Gastrocnemius medialis (tissue), 4 donors: ENCODE results near the gene SNCG. TPM values are rescaled to one million over a fixed set of nuclear protein-coding genes. Genes with fewer than 3 reads are reported as not detected.
A peak's percentile ranks its signal among the peaks of the same experiment; 100 is the strongest.

ENCODE experiments used
- ATAC-seq, 2 donors: fragments of 150-250 bp; one replicate each; pipeline ENCODE4 v1.9.1; 2016
- DNase-seq, 2 donors: peaks; one replicate each; pipeline ENCODE4 v3.0.0-alpha.2; 2019
- H3K27ac ChIP-seq, 4 donors: fragments of 200-600 bp; sonication (generic); 1 replicate in 1 of 4; 2 replicates in 3 of 4; pipeline ENCODE4 v1.5.1; 2016 to 2018; ENCODE audit warnings: mild to moderate bottlenecking in 2 of 4, moderate library complexity in 1 of 4
- H3K27me3 ChIP-seq, 3 donors: fragments of 200-600 bp; sonication (generic) in 2 of 3; 1 replicate in 1 of 3; 2 replicates in 2 of 3; pipeline versions ENCODE4 v1.5.1 to v1.6.0; 2016 to 2019; ENCODE audit warnings: mild to moderate bottlenecking in 1 of 3, moderate library complexity in 1 of 3
- H3K36me3 ChIP-seq, 2 donors: fragments of 200-600 bp; sonication (generic) in 1 of 2; one replicate each; pipeline ENCODE4 v1.5.1; 2017 to 2018
- H3K4me1 ChIP-seq, 2 donors: fragments of 200-600 bp; sonication (generic) in 1 of 2; one replicate each; pipeline ENCODE4 v1.5.1; 2016 to 2017; ENCODE audit warnings: mild to moderate bottlenecking in 2 of 2
- H3K4me3 ChIP-seq, 4 donors: fragments of 200-600 bp; sonication (generic) in 3 of 4; 1 replicate in 1 of 4; 2 replicates in 3 of 4; pipeline ENCODE4 v1.5.1; 2016 to 2019; ENCODE audit warnings: mild to moderate bottlenecking in 2 of 4
- H3K9me3 ChIP-seq, 3 donors: fragments of 200-600 bp; sonication (generic) in 2 of 3; 1 replicate in 1 of 3; 2 replicates in 2 of 3; pipeline ENCODE4 v1.5.1; 2016 to 2019
- POLR2A ChIP-seq, 2 donors: fragments of 450-650 bp; IDR thresholded peaks; one replicate each; pipeline ENCODE4 v1.6.1; 2017; ENCODE audit warnings: antibody characterized with exemption in 2 of 2, mild to moderate bottlenecking in 2 of 2, moderate library complexity in 2 of 2
- in situ Hi-C, 4 donors: fragments of 200-750 bp; cut with MboI; loops; one replicate each; pipeline versions ENCODE4 v1.15.0 to v1.8.0; 2017; ENCODE audit warnings: low sequenced_read_pairs in 4 of 4
- intact Hi-C: fragments of 100-400 bp; cut with DNase I; formaldehyde crosslinking; loops from one replicate; pipeline ENCODE4 v1.15.1; 2023; ENCODE audit warnings: low total_unique reads
- total RNA-seq, 4 donors: library from RNA; depleted of rRNA; stranded (reverse); fragments of >200 nt; gene quantifications; one replicate each; pipeline versions ENCODE4 v1.1.0 to v1.2.3, GENCODE V29; 2016
- TF ChIP-seq, protein P1 (sequence below), 5 experiments: fragments of 450-650 bp in 3 of 5; fragments of 200-600 bp in 2 of 5; sonication (generic) in 2 of 5; IDR thresholded peaks in 4 of 5; conservative IDR thresholded peaks in 1 of 5; 1 replicate in 4 of 5; 2 replicates in 1 of 5; pipeline ENCODE4 v1.5.1; 2016 to 2019; ENCODE audit warnings: antibody characterized with exemption in 5 of 5, mild to moderate bottlenecking in 3 of 5, moderate library complexity in 3 of 5

Gene SNCG
- total RNA-seq, 4 donors from 2014 or later, result 2.0 to 9.9 (median 3.0) TPM

DNA sequence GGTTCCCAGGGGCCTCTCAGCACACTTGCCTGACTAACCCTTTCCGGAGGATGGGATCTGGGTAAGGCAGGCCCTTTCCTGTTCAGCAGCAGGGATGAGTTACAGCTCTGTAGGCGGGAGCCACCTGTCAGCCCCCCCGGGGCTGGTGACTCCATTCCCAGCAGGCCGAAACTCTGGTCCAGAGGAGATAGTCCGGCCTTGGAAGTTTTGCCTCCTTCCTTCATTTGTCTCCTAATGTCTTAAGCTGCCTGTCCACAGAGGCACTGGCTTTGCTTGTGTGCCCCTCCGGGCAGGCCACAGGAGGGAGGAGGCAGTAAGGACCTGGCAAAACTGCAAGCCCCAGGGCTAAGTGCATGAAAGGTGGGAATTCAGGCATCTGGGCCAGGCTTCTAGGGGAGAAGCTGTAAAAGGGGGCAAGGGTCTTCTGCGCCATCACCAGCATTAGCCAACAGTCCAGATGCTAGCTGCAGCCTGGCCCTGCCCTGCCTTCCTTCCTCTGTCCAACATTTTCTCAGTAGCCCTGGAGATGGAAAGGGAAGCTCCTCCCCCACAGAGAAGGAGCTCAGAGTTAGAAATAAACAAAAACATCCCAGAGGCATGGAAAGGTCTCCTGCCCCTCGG lies 11.1 kb downstream of the SNCG start:
- Histone ChIP-seq H3K4me1 (peaks cover 32 to 42% of the 10 kb centered on the region in 2 donors), H3K27me3 (no peaks in the 10 kb centered on the region), H3K4me3 (peak overlapping the region; percentile 62 to 87 (median 74)), H3K9me3 (no peaks in the 10 kb centered on the region), H3K27ac (peak overlapping the region; percentile 90 to 98 (median 96)), H3K36me3 (no peaks in the 10 kb centered on the region)
- in situ Hi-C loops, result no loop called here
- intact Hi-C loops, result loop anchor here (5.0 kb wide), 2 partner anchors 212 to 282 kb away; partner anchors contain the start of gene BMPR1A
- no peak for ATAC-seq
- DNase-seq, result peak in 1 of 2 donors; percentile 26
- TF ChIP-seq, protein P1, sequence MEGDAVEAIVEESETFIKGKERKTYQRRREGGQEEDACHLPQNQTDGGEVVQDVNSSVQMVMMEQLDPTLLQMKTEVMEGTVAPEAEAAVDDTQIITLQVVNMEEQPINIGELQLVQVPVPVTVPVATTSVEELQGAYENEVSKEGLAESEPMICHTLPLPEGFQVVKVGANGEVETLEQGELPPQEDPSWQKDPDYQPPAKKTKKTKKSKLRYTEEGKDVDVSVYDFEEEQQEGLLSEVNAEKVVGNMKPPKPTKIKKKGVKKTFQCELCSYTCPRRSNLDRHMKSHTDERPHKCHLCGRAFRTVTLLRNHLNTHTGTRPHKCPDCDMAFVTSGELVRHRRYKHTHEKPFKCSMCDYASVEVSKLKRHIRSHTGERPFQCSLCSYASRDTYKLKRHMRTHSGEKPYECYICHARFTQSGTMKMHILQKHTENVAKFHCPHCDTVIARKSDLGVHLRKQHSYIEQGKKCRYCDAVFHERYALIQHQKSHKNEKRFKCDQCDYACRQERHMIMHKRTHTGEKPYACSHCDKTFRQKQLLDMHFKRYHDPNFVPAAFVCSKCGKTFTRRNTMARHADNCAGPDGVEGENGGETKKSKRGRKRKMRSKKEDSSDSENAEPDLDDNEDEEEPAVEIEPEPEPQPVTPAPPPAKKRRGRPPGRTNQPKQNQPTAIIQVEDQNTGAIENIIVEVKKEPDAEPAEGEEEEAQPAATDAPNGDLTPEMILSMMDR (IDR thresholded peaks at IDR 0.05 in 4 of 5, conservative IDR thresholded peaks at IDR 0.05 in 1 of 5), result no peak
- peak in 1 of 2 donors; percentile 3 for TF ChIP-seq POLR2A (IDR thresholded peaks at IDR 0.05)

DNA sequence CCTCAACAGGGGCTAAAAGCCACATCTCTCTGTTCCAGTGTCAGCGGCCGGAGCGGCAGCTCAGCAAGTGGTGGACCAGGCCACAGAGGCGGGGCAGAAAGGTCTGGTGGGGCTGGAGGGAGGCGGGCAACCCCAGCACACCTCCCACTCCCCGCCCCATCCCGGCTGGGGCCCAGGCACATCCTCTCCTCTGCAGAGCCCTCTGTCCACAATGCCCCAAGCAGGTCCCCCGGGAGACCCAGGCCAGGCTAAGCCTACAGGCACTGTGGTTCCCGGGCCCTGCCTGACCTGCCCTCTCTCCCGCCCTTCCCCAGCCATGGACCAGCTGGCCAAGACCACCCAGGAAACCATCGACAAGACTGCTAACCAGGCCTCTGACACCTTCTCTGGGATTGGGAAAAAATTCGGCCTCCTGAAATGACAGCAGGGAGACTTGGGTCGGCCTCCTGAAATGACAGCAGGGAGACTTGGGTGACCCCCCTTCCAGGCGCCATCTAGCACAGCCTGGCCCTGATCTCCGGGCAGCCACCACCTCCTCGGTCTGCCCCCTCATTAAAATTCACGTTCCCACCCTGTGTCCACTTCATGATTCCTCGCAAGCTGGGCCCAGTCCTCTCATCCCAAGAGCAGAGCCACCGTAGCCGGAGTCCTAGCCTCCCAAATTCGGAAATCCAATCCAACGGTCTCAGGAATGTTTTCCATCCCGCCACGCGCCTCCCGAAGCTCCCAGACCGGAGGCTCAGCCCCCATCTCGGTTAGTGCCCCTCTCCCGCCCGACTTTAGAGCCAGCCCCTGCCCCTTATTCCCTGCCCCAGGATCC lies 12.0 kb downstream of the SNCG start:
- intact Hi-C loops, result loop anchor here (5.0 kb wide), 1 partner anchor 213 kb away; the partner anchor contains the start of gene BMPR1A
- ATAC-seq, result peak; percentile 11 to 21
- in situ Hi-C loops, result no loop called here
- TF ChIP-seq POLR2A (IDR thresholded peaks at IDR 0.05), result peak; percentile 64 to 72
- TF ChIP-seq, protein P1 (IDR thresholded peaks at IDR 0.05 in 4 of 5, conservative IDR thresholded peaks at IDR 0.05 in 1 of 5), result no peak
- H3K4me3 ChIP-seq, result peak overlapping the region; percentile 62 to 87 (median 74)
- H3K27ac ChIP-seq, result peak overlapping the region; percentile 90 to 98 (median 96)
- no peaks in the 10 kb centered on the region for H3K36me3 ChIP-seq
- no peaks in the 10 kb centered on the region for H3K27me3 ChIP-seq
- peak; percentile 70 to 81 for DNase-seq
- H3K4me1 ChIP-seq, result peaks cover 32 to 42% of the 10 kb centered on the region in 2 donors
- no peaks in the 10 kb centered on the region for H3K9me3 ChIP-seq

DNA sequence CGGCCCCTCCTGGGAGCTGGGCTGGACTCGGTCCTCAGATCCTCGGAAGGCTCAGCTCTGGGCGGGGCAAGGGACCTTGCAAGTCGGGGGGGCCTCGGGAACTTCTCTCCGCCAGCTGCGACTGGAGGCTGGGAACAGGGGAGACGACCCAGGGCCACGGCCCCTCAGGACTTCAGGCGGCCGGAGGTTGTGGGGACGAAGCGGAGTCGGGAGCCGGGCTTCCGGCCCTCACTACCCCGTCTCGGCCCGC lies 12.5 kb downstream of the SNCG start:
- no peaks in the 10 kb centered on the region for H3K36me3 ChIP-seq
- peak overlapping the region; percentile 62 to 87 (median 74) for H3K4me3 ChIP-seq
- H3K27me3 ChIP-seq, result no peaks in the 10 kb centered on the region
- intact Hi-C loops (loop anchor here (1.0 to 5.0 kb wide), 2 partner anchors 124 to 214 kb away; partner anchors contain the start of genes BMPR1A and SHLD2), in situ Hi-C loops (no loop called here)
- ATAC-seq, result peak; percentile 37 to 51
- H3K27ac ChIP-seq, result peak overlapping the region; percentile 90 to 98 (median 96)
- H3K9me3 ChIP-seq, result no peaks in the 10 kb centered on the region
- DNase-seq, result no peak
- TF ChIP-seq, protein P1 (IDR thresholded peaks at IDR 0.05 in 4 of 5, conservative IDR thresholded peaks at IDR 0.05 in 1 of 5), result no peak
- TF ChIP-seq POLR2A (IDR thresholded peaks at IDR 0.05), result peak; percentile 92 to 94
- peaks cover 32 to 42% of the 10 kb centered on the region in 2 donors for H3K4me1 ChIP-seq

DNA sequence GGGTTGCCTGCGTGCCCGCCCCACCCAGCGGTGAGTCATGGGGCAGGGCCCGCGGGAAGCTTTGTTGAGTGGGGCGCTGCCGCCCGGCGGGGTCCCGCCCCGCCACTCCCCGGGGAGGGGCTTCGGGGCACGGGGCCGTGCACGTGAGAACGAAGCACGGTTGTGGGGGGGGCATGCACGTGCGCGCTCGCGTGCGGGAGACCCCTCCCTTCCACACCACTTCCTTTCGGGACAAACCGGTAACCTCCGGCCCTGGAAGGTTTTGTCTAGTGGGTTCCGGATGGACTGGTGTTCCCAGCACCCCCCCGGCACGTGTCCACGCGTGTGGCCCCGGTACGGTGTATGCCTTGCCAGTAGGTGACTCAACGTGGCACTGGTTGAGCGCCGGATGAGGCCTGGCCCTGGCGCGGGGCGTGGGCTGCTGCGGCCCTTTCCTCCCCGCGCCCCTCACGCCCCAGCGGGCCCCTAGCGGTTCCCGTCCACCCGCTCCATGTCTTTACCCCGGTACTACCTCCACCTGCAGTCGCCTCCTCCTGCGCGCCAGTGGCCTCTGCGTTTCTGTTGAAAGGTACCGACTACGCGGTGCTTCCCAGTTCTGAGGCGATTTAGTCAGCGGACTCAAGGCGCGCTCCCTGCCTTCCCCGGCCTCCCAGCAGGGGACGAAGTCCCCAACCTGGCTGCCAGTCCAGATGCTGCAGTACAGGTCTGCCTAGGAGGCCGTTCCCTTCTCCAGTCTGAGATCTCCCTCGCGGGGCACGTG lies 13.0 kb downstream of the SNCG start:
- Histone ChIP-seq H3K4me1 (peaks cover 27 to 37% of the 10 kb centered on the region in 2 donors), H3K27ac (peak overlapping the region; percentile 90 to 98 (median 96)), H3K36me3 (no peaks in the 10 kb centered on the region), H3K9me3 (no peaks in the 10 kb centered on the region), H3K27me3 (no peaks in the 10 kb centered on the region), H3K4me3 (peak overlapping the region; percentile 62 to 87 (median 74))
- ATAC-seq, result peak; percentile 71 to 76
- in situ Hi-C loops (no loop called here), intact Hi-C loops (loop anchor here (1.0 to 5.0 kb wide), 2 partner anchors 124 to 214 kb away; partner anchors contain the start of genes BMPR1A and SHLD2)
- TF ChIP-seq, protein P1 (IDR thresholded peaks at IDR 0.05 in 4 of 5, conservative IDR thresholded peaks at IDR 0.05 in 1 of 5), result no peak
- peak in 1 of 2 donors; percentile 26 for TF ChIP-seq POLR2A (IDR thresholded peaks at IDR 0.05)
- peak; percentile 75 to 85 for DNase-seq
